Right cardiac atrium (tissue), 5 donors: ENCODE data around the gene CRYBG1. TPM values are rescaled to one million over a fixed set of nuclear protein-coding genes. Genes with fewer than 3 reads are reported as not detected.

ENCODE experiments used
- ATAC-seq, 2 donors: fragments of 200-7000 bp; cut with Tn5 transposase; one replicate each; pipeline versions ENCODE4 v1.8.0 to v1.9.1; 2020; ENCODE audit warnings: moderate library complexity in 2 of 2, mild to moderate bottlenecking in 1 of 2
- DNase-seq, 3 donors: peaks; one replicate each; pipeline ENCODE4 v3.0.0-alpha.2; 2020
- H3K27ac ChIP-seq: one replicate; pipeline ENCODE4 v1.5.1; 2013; ENCODE audit warnings: mild to moderate bottlenecking, low read length, control low read depth, moderate library complexity
- H3K27me3 ChIP-seq: one replicate; pipeline ENCODE4 v1.6.1; 2013; ENCODE audit not compliant: control insufficient read depth, insufficient read depth
- H3K4me1 ChIP-seq: one replicate; pipeline ENCODE4 v1.6.1; 2013; ENCODE audit warnings: low read length; ENCODE audit not compliant: control insufficient read depth, insufficient read depth
- H3K4me3 ChIP-seq: one replicate; pipeline ENCODE4 v1.5.1; 2013; ENCODE audit warnings: low read length, control low read depth
- H3K9me3 ChIP-seq: one replicate; pipeline ENCODE4 v1.6.1; 2013; ENCODE audit warnings: low read length; ENCODE audit not compliant: control insufficient read depth
- WGBS: extraction: QIAGEN DNeasy Blood & Tissue Kit; methylation state at CpG from one replicate; pipeline ENCODE4 v1.1.7; 2013; 5-methylcytosine and 5-hydroxymethylcytosine counted together
- intact Hi-C, 4 donors: fragments of 100-400 bp; cut with DNase I; formaldehyde crosslinking; loops; one replicate each; pipeline versions ENCODE4 v1.11.0 to v1.14.0; 2022 to 2023
- polyA plus RNA-seq: library from polyadenylated mRNA; stranded (reverse); fragments of 200-250 nt; gene quantifications from one replicate; pipeline ENCODE4 v1.2.3, GENCODE V29; 2013
- total RNA-seq, 4 donors: library from RNA; stranded (reverse); fragmentation: NEBNext Ultra II Directional; extraction: Animal tissue kit (Norgen Biotek cat#: 25700); gene quantifications; one replicate each; pipeline ENCODE4 v1.2.1, GENCODE V29; 2021
- donor health status: healthy with polysubstance abuse.
- donor health status: DM: no; HTN: yes; CAD: no.
- donor health status: DM: no; HTN: no; CAD: no.
- donor health status: DM: no; HTN: yes; CAD: no; lungs with severe emphysema.
- donor health status: DM: yes; HTN: yes; CAD: no.

Gene CRYBG1
- total and polyA plus RNA-seq, 5 donors = 0.38 to 1.6 (median 0.94) TPM

- Histone ChIP-seq H3K27me3 (no peaks in the 10 kb centered on the region), H3K27ac (no peak overlapping the region), H3K4me1 (no peaks in the 10 kb centered on the region), H3K4me3 (no peak overlapping the region), H3K9me3 (no peaks in the 10 kb centered on the region)
- intact Hi-C loops = no loop called here
- no peak for ATAC-seq
- no peak for DNase-seq
- 30% methylated on average over 5 of the region's 5 CpGs for WGBS
Observed at GRCh38 chr6:106377061-106377540, 16.6 kb downstream of the CRYBG1 start.

GRCh38 chr6:106379951-106380350 lies 19.4 kb downstream of the CRYBG1 start:
- no peaks in the 10 kb centered on the region for H3K9me3 ChIP-seq
- H3K27ac ChIP-seq = no peak overlapping the region
- no peaks in the 10 kb centered on the region for H3K4me1 ChIP-seq
- no peak overlapping the region for H3K4me3 ChIP-seq
- 93% methylated on average over 1 of the region's 1 CpG for WGBS
- ATAC-seq = no peak
- no peaks in the 10 kb centered on the region for H3K27me3 ChIP-seq
- intact Hi-C loops = no loop called here
- DNase-seq = no peak

GRCh38 chr6:106380407-106380806 lies 19.9 kb downstream of the CRYBG1 start:
- Histone ChIP-seq H3K27me3 (no peaks in the 10 kb centered on the region), H3K4me3 (no peak overlapping the region)
- 73% methylated on average over 1 of the region's 1 CpG for WGBS

GRCh38 chr6:106381223-106381622 lies 20.7 kb downstream of the CRYBG1 start:
- H3K9me3 ChIP-seq = no peaks in the 10 kb centered on the region
- 80% methylated on average over 1 of the region's 1 CpG for WGBS
- intact Hi-C loops = no loop called here

More at GRCh38 chr6:106380407-106380806, 19.9 kb downstream of the CRYBG1 start:
- H3K9me3 ChIP-seq = no peaks in the 10 kb centered on the region
- ATAC-seq (no peak), DNase-seq (no peak)
- no peaks in the 10 kb centered on the region for H3K4me1 ChIP-seq
- intact Hi-C loops = no loop called here
- H3K27ac ChIP-seq = no peak overlapping the region

GRCh38 chr6:106381881-106382280 lies 21.4 kb downstream of the CRYBG1 start:
- intact Hi-C loops = no loop called here
- Histone ChIP-seq H3K4me3 (no peak overlapping the region), H3K9me3 (no peaks in the 10 kb centered on the region), H3K27ac (no peak overlapping the region), H3K27me3 (no peaks in the 10 kb centered on the region), H3K4me1 (no peaks in the 10 kb centered on the region)
- WGBS = 29% methylated on average over 1 of the region's 1 CpG
- ATAC-seq (no peak), DNase-seq (no peak)

More at GRCh38 chr6:106381223-106381622, 20.7 kb downstream of the CRYBG1 start:
- H3K27me3 ChIP-seq = no peaks in the 10 kb centered on the region
- no peak for DNase-seq
- no peak overlapping the region for H3K27ac ChIP-seq
- ATAC-seq = no peak
- no peak overlapping the region for H3K4me3 ChIP-seq
- H3K4me1 ChIP-seq = no peaks in the 10 kb centered on the region

- DNase-seq (no peak), ATAC-seq (no peak)
- H3K4me3 ChIP-seq = no peak overlapping the region
- H3K9me3 ChIP-seq = no peaks in the 10 kb centered on the region
- H3K27ac ChIP-seq = no peak overlapping the region
- intact Hi-C loops = no loop called here
- 57% methylated on average over 2 of the region's 2 CpGs for WGBS
- no peaks in the 10 kb centered on the region for H3K27me3 ChIP-seq
- no peaks in the 10 kb centered on the region for H3K4me1 ChIP-seq
Observed at GRCh38 chr6:106383573-106383972, 23.1 kb downstream of the CRYBG1 start.

GRCh38 chr6:106385530-106385929 lies 25.0 kb downstream of the CRYBG1 start:
- DNase-seq = no peak

GRCh38 chr6:106387875-106388274 lies 27.4 kb downstream of the CRYBG1 start:
- no peak for DNase-seq
- no peaks in the 10 kb centered on the region for H3K4me1 ChIP-seq
- H3K27me3 ChIP-seq = no peaks in the 10 kb centered on the region
- H3K9me3 ChIP-seq = no peaks in the 10 kb centered on the region
- WGBS = 69% methylated on average over 3 of the region's 3 CpGs
- H3K4me3 ChIP-seq = no peak overlapping the region
- intact Hi-C loops = no loop called here
- H3K27ac ChIP-seq = no peak overlapping the region
- ATAC-seq = no peak

More at GRCh38 chr6:106385530-106385929, 25.0 kb downstream of the CRYBG1 start:
- no peak for ATAC-seq
- Histone ChIP-seq H3K4me3 (no peak overlapping the region), H3K27ac (no peak overlapping the region), H3K4me1 (no peaks in the 10 kb centered on the region), H3K27me3 (no peaks in the 10 kb centered on the region), H3K9me3 (no peaks in the 10 kb centered on the region)
- intact Hi-C loops = no loop called here
- WGBS = 84% methylated on average over 6 of the region's 6 CpGs

- no peak overlapping the region for H3K27ac ChIP-seq
- WGBS = 58% methylated on average over 1 of the region's 1 CpG
Observed at GRCh38 chr6:106390088-106390487, 29.6 kb downstream of the CRYBG1 start.

GRCh38 chr6:106396426-106397220 lies 36.1 kb downstream of the CRYBG1 start:
- DNase-seq = no peak
- ATAC-seq = no peak
- H3K27ac ChIP-seq = no peak overlapping the region
- intact Hi-C loops = no loop called here
- 85% methylated on average over 7 of the region's 7 CpGs for WGBS
- H3K9me3 ChIP-seq = no peaks in the 10 kb centered on the region
- no peaks in the 10 kb centered on the region for H3K27me3 ChIP-seq
- no peaks in the 10 kb centered on the region for H3K4me1 ChIP-seq
- H3K4me3 ChIP-seq = no peak overlapping the region

More at GRCh38 chr6:106390088-106390487, 29.6 kb downstream of the CRYBG1 start:
- Histone ChIP-seq H3K4me1 (no peaks in the 10 kb centered on the region), H3K27me3 (no peaks in the 10 kb centered on the region), H3K9me3 (no peaks in the 10 kb centered on the region), H3K4me3 (no peak overlapping the region)
- ATAC-seq (no peak), DNase-seq (no peak)
- intact Hi-C loops = no loop called here

GRCh38 chr6:106397431-106397830 lies 36.9 kb downstream of the CRYBG1 start:
- DNase-seq (no peak), ATAC-seq (no peak)
- Histone ChIP-seq H3K27ac (no peak overlapping the region), H3K4me3 (no peak overlapping the region), H3K27me3 (no peaks in the 10 kb centered on the region), H3K9me3 (no peaks in the 10 kb centered on the region), H3K4me1 (no peaks in the 10 kb centered on the region)
- intact Hi-C loops = no loop called here
- 76% methylated on average over 2 of the region's 2 CpGs for WGBS
